ENCODE measurements around the gene ABHD14A. TPM values are rescaled to one million over a fixed set of nuclear protein-coding genes. Genes with fewer than 3 reads are reported as not detected.

The ABHD14A gene
- total RNA-seq, 1 experiment from 2014 or later, result 3.8 TPM

DNA sequence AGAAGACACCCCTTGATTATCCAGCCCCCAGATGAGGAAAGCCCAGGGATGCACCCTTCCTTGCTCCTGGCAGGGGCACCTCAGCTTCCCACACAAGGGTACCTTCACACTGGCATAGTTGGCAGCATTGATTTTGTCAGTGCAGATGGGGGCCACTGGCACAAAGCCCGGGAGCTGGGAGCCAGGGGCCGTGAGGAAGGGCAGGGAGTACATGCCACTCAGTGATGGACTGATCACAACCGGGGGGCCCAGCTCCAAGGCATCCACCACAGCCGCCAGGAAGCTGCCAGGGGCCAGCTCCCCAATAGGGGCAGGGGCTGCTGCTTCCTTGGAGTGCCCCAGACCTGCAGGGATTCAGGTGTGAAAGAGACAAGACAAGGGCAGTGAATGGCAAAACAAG lies 5.0 kb upstream of the ABHD14A start (continued):
- no peak for TF ChIP-seq MXD4 (CRISPR knock-in tag; IDR thresholded peaks at IDR 0.05; ENCODE audit: borderline replicate concordance)
- TF ChIP-seq, protein P1, sequence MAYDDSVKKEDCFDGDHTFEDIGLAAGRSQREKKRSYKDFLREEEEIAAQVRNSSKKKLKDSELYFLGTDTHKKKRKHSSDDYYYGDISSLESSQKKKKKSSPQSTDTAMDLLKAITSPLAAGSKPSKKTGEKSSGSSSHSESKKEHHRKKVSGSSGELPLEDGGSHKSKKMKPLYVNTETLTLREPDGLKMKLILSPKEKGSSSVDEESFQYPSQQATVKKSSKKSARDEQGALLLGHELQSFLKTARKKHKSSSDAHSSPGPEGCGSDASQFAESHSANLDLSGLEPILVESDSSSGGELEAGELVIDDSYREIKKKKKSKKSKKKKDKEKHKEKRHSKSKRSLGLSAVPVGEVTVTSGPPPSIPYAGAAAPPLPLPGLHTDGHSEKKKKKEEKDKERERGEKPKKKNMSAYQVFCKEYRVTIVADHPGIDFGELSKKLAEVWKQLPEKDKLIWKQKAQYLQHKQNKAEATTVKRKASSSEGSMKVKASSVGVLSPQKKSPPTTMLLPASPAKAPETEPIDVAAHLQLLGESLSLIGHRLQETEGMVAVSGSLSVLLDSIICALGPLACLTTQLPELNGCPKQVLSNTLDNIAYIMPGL (CRISPR knock-in tag; IDR thresholded peaks at IDR 0.05), result no peak
- no peak for TF ChIP-seq NFATC4 (CRISPR knock-in tag; IDR thresholded peaks at IDR 0.05)
- TF ChIP-seq ZNF232 (CRISPR knock-in tag; IDR thresholded peaks at IDR 0.05), result no peak
- no peak for TF ChIP-seq PRDM15 (CRISPR knock-in tag; IDR thresholded peaks at IDR 0.05)
- no peak for TF ChIP-seq ZNF317 (CRISPR knock-in tag; IDR thresholded peaks at IDR 0.05; ENCODE audit: borderline replicate concordance, low read depth)
- no peak for TF ChIP-seq ZNF425 (CRISPR knock-in tag; conservative IDR thresholded peaks at IDR 0.05)
- no peak for TF ChIP-seq ERG (CRISPR knock-in tag; IDR thresholded peaks at IDR 0.05)

DNA sequence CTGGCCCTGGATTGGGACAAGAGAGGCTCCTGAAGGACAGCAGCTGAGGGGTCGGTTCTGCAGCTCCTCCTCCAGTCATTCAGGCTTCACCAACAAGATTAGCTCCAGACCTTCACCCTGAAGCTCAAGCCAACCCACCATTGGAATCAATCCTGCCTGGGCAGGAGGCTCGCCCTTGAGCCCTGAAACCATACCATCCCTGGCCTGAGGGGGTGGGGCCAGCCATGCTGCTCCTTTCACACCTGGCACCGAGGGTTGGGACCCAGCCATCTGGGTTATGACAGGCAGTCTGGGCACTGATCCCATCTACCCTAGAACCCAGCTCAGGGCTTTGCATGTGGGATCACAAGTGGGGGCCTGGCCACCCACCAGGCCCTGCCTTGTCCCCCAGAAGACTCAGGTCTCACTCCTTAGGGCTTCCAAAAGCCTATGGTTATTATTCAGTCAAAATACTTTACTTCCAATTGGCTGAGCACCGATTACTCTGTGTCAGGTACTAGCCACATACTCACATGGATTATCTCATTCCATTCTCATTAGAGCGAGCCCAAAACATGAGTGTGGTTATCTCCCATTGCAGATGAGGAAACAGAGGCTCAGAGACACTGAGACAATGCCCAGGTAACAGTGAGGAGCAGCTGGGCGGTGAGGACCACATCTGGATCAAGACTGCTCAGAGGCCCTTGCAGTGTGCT lies 4.1 kb upstream of the ABHD14A start:
- no peak overlapping the region for H3K4me3 Mint-ChIP-seq
- POLR2A ChIA-PET, result interaction anchor here (3.7 kb wide), 1 partner anchor 12 kb away, joined by 23 read pairs; the partner anchor contains the start of gene ACY1
- no peak overlapping the region for H3K27ac Mint-ChIP-seq
- CTCF ChIA-PET, result interaction anchor here (1.7 to 6.3 kb wide), 3 partner anchors 12 to 82 kb away, joined by 5 to 43 read pairs (median 41); partner anchors contain the start of genes ACY1, PARP3 and RRP9
- H3K4me1 Mint-ChIP-seq, result peaks cover 46% of the 10 kb centered on the region
- ATAC-seq (no peak), DNase-seq (ENCODE audit: low spot score) (no peak)
- H3K9me3 Mint-ChIP-seq, result no peaks in the 10 kb centered on the region
- H3K27me3 Mint-ChIP-seq (ENCODE audit: low read depth), result peaks cover 27% of the 10 kb centered on the region
- no peaks in the 10 kb centered on the region for H3K36me3 Mint-ChIP-seq
- TF ChIP-seq, protein P2, sequence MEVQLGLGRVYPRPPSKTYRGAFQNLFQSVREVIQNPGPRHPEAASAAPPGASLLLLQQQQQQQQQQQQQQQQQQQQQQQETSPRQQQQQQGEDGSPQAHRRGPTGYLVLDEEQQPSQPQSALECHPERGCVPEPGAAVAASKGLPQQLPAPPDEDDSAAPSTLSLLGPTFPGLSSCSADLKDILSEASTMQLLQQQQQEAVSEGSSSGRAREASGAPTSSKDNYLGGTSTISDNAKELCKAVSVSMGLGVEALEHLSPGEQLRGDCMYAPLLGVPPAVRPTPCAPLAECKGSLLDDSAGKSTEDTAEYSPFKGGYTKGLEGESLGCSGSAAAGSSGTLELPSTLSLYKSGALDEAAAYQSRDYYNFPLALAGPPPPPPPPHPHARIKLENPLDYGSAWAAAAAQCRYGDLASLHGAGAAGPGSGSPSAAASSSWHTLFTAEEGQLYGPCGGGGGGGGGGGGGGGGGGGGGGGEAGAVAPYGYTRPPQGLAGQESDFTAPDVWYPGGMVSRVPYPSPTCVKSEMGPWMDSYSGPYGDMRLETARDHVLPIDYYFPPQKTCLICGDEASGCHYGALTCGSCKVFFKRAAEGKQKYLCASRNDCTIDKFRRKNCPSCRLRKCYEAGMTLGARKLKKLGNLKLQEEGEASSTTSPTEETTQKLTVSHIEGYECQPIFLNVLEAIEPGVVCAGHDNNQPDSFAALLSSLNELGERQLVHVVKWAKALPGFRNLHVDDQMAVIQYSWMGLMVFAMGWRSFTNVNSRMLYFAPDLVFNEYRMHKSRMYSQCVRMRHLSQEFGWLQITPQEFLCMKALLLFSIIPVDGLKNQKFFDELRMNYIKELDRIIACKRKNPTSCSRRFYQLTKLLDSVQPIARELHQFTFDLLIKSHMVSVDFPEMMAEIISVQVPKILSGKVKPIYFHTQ (CRISPR knock-in tag; IDR thresholded peaks at IDR 0.05), result no peak

- Mint-ChIP-seq H3K4me1 (peaks cover 42% of the 10 kb centered on the region), H3K27ac (no peak overlapping the region), H3K4me3 (no peak overlapping the region), H3K9me3 (no peaks in the 10 kb centered on the region), H3K36me3 (no peaks in the 10 kb centered on the region), H3K27me3 (ENCODE audit: low read depth) (peaks cover 29% of the 10 kb centered on the region)
- ATAC-seq (no peak), DNase-seq (ENCODE audit: low spot score) (no peak)
- ChIA-PET POLR2A (no interaction called here), CTCF (interaction anchor here (1.7 to 6.3 kb wide), 2 partner anchors 29 to 82 kb away, joined by 5 to 43 read pairs; partner anchors contain the start of genes PARP3 and RRP9)
- TF ChIP-seq ZNF416 (CRISPR knock-in tag; IDR thresholded peaks at IDR 0.05) (no peak), OVOL2 (CRISPR knock-in tag; IDR thresholded peaks at IDR 0.05; ENCODE audit: borderline replicate concordance) (no peak), SOX15 (CRISPR knock-in tag; IDR thresholded peaks at IDR 0.05) (no peak), ZNF263 (CRISPR knock-in tag; IDR thresholded peaks at IDR 0.05; ENCODE audit: low read depth) (no peak), SMAD4 (CRISPR knock-in tag; IDR thresholded peaks at IDR 0.05) (no peak), RELA (CRISPR knock-in tag; IDR thresholded peaks at IDR 0.05; ENCODE audit: borderline replicate concordance) (no peak), NFYB (CRISPR knock-in tag; conservative IDR thresholded peaks at IDR 0.05; ENCODE audit: low read depth) (no peak), KAT7 (CRISPR knock-in tag; IDR thresholded peaks at IDR 0.05; ENCODE audit: borderline replicate concordance) (no peak)
- TF ChIP-seq, protein P3, sequence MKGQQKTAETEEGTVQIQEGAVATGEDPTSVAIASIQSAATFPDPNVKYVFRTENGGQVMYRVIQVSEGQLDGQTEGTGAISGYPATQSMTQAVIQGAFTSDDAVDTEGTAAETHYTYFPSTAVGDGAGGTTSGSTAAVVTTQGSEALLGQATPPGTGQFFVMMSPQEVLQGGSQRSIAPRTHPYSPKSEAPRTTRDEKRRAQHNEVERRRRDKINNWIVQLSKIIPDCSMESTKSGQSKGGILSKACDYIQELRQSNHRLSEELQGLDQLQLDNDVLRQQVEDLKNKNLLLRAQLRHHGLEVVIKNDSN (CRISPR knock-in tag; IDR thresholded peaks at IDR 0.05), result no peak
- TF ChIP-seq, protein P4, sequence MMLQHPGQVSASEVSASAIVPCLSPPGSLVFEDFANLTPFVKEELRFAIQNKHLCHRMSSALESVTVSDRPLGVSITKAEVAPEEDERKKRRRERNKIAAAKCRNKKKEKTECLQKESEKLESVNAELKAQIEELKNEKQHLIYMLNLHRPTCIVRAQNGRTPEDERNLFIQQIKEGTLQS (CRISPR knock-in tag; conservative IDR thresholded peaks at IDR 0.05), result no peak
Measured at GRCh38 chr3:51971350-51971749, 3.5 kb upstream of the ABHD14A start.
